ENCODE data around the gene P3R3URF.

The P3R3URF gene

GRCh38 chr1:46211051-46211450 is 34.8 kb upstream of the P3R3URF start:
- TF ChIP-seq ISL1 (CRISPR knock-in tag; IDR thresholded peaks at IDR 0.05) (no peak), PPARA (CRISPR knock-in tag; IDR thresholded peaks at IDR 0.05; ENCODE audit: borderline replicate concordance) (no peak), ARNTL (CRISPR knock-in tag; IDR thresholded peaks at IDR 0.05; ENCODE audit: borderline replicate concordance, low read depth) (no peak), SNAI2 (CRISPR knock-in tag; IDR thresholded peaks at IDR 0.05) (no peak), ZNF70 (CRISPR knock-in tag; IDR thresholded peaks at IDR 0.05) (no peak), ZC3H10 (CRISPR knock-in tag; IDR thresholded peaks at IDR 0.05) (no peak), OSR1 (CRISPR knock-in tag; IDR thresholded peaks at IDR 0.05) (no peak), TCF4 (CRISPR knock-in tag; IDR thresholded peaks at IDR 0.05; ENCODE audit: borderline replicate concordance) (no peak), TSHZ2 (CRISPR knock-in tag; IDR thresholded peaks at IDR 0.05) (no peak)
- no peak for ATAC-seq

- TF ChIP-seq POU6F1 (CRISPR knock-in tag; IDR thresholded peaks at IDR 0.05; ENCODE audit: borderline replicate concordance, low read depth) (no peak), ISL1 (CRISPR knock-in tag; IDR thresholded peaks at IDR 0.05) (no peak), TSHZ2 (CRISPR knock-in tag; IDR thresholded peaks at IDR 0.05) (no peak), PATZ1 (CRISPR knock-in tag; IDR thresholded peaks at IDR 0.05; ENCODE audit: borderline replicate concordance) (no peak), TOX (CRISPR knock-in tag; IDR thresholded peaks at IDR 0.05; ENCODE audit: borderline replicate concordance) (no peak), ZNF8 (CRISPR knock-in tag; IDR thresholded peaks at IDR 0.05) (no peak), SNAI2 (CRISPR knock-in tag; IDR thresholded peaks at IDR 0.05) (no peak), GLIS3 (CRISPR knock-in tag; IDR thresholded peaks at IDR 0.05) (no peak), CREB5 (CRISPR knock-in tag; IDR thresholded peaks at IDR 0.05; ENCODE audit: low read depth) (no peak), PPARA (CRISPR knock-in tag; IDR thresholded peaks at IDR 0.05; ENCODE audit: borderline replicate concordance) (no peak), ZNF565 (CRISPR knock-in tag; conservative IDR thresholded peaks at IDR 0.05; ENCODE audit: low read depth) (no peak), RARB (CRISPR knock-in tag; IDR thresholded peaks at IDR 0.05) (no peak), BACH2 (CRISPR knock-in tag; IDR thresholded peaks at IDR 0.05; ENCODE audit: borderline replicate concordance) (no peak), CSRNP3 (CRISPR knock-in tag; IDR thresholded peaks at IDR 0.05) (no peak), CSDC2 (CRISPR knock-in tag; IDR thresholded peaks at IDR 0.05) (no peak), OSR1 (CRISPR knock-in tag; IDR thresholded peaks at IDR 0.05) (no peak), ZFP30 (CRISPR knock-in tag; IDR thresholded peaks at IDR 0.05) (no peak), TCF4 (CRISPR knock-in tag; IDR thresholded peaks at IDR 0.05; ENCODE audit: borderline replicate concordance) (no peak), ARNTL (CRISPR knock-in tag; IDR thresholded peaks at IDR 0.05; ENCODE audit: borderline replicate concordance, low read depth) (no peak)
- ATAC-seq, result no peak
Measured at GRCh38 chr1:46210561-46210960, 34.3 kb upstream of the P3R3URF start.

Measured in SK-N-SH treated with all-trans-retinoic acid at 6 μM for 48 hours (cell line).